ENCODE data around the gene FBRSL1.

DNA sequence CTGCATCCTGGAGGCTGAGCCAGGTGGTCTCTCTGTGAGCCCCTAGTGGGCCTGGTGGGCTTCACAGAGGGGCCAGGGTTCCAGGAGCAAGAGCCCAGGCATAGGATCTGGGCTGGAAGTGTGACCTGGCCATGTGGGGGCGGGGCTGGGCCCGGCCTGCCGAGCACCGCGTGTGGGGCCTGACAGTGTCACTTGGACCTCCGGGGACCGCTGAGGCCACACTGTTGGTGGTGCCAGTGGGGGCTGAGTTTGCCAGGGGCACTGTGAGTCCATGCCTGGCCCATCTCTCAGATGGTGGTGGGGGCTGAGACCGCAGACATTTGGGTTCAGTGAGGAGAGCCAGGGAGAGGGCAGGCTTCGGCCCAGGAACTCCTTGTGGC, 5.2 kb downstream of the FBRSL1 start:
- TF ChIP-seq CTCF (IDR thresholded peaks at IDR 0.05; ENCODE audit: low read depth, low read length, missing input control) (no peak), RXRA (IDR thresholded peaks at IDR 0.05) (no peak), FOXA1 (IDR thresholded peaks at IDR 0.05) (no peak), RAD21 (IDR thresholded peaks at IDR 0.05) (no peak), GABPA (IDR thresholded peaks at IDR 0.05 in 1 of 2, conservative IDR thresholded peaks at IDR 0.05 in 1 of 2) (no peak), YY1 (IDR thresholded peaks at IDR 0.05) (no peak), TAF1 (conservative IDR thresholded peaks at IDR 0.05) (no peak), ZBTB33 (IDR thresholded peaks at IDR 0.05) (no peak)
- TF ChIP-seq, protein P1, sequence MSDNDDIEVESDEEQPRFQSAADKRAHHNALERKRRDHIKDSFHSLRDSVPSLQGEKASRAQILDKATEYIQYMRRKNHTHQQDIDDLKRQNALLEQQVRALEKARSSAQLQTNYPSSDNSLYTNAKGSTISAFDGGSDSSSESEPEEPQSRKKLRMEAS (IDR thresholded peaks at IDR 0.05) = no peak
- TF ChIP-seq, protein P2, sequence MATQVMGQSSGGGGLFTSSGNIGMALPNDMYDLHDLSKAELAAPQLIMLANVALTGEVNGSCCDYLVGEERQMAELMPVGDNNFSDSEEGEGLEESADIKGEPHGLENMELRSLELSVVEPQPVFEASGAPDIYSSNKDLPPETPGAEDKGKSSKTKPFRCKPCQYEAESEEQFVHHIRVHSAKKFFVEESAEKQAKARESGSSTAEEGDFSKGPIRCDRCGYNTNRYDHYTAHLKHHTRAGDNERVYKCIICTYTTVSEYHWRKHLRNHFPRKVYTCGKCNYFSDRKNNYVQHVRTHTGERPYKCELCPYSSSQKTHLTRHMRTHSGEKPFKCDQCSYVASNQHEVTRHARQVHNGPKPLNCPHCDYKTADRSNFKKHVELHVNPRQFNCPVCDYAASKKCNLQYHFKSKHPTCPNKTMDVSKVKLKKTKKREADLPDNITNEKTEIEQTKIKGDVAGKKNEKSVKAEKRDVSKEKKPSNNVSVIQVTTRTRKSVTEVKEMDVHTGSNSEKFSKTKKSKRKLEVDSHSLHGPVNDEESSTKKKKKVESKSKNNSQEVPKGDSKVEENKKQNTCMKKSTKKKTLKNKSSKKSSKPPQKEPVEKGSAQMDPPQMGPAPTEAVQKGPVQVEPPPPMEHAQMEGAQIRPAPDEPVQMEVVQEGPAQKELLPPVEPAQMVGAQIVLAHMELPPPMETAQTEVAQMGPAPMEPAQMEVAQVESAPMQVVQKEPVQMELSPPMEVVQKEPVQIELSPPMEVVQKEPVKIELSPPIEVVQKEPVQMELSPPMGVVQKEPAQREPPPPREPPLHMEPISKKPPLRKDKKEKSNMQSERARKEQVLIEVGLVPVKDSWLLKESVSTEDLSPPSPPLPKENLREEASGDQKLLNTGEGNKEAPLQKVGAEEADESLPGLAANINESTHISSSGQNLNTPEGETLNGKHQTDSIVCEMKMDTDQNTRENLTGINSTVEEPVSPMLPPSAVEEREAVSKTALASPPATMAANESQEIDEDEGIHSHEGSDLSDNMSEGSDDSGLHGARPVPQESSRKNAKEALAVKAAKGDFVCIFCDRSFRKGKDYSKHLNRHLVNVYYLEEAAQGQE (IDR thresholded peaks at IDR 0.05) = no peak

All from liver (tissue), 3 donors.